GM18519 (cell line): ENCODE measurements around the gene TMEM119.
"Not testable (repeated sequence)": the region's sequence is repeated elsewhere in the genome, so short reads cannot be mapped to it uniquely, and the experiment has no call there.

Experiments
- ATAC-seq: cut with Tn5 transposase; IDR thresholded peaks from one replicate; pipeline ENCODE4 v1.9.1; 2021; ENCODE audit warnings: mild to moderate bottlenecking, moderate library complexity; ENCODE audit not compliant: unreplicated experiment, low FRiP score

TMEM119 gene

DNA sequence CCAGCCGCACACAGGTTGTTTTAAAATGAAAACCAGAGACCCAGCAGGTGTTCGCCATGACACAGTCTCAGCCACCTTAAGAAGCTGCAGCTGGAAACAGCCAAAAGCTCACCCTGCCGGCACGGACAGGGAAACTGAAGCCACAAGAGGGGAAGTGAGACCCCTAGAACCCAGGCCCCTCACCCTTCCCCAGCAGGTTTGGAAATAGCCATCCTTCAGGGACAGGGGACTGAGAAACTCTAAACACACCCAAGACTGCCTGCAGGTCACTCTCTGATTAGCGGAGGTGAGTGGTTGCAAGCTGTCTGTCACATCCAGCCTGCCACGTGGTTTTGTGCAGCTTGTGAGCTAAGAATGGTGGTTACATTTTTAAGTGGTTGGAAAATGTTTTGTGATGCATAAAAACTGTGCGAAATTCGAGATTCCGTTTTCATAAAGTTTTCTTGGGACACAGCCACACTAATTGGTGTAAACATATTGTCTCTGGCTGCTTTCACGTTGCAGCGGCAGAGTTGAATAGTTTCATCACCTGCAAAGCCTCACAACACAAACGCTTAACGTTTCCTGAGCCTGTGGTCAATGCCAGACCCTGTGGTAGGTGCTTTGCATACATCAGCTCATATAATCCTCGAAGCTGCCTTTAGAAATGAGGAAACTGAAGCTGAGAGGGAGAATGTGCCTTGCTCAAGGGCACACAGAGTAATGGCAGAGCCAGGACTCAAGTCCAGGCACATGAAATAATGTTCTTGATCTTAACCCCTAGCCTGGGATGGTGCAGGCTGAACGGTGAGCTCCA, 37.5 kb upstream of the TMEM119 start:
- peak; percentile 46 for ATAC-seq

DNA sequence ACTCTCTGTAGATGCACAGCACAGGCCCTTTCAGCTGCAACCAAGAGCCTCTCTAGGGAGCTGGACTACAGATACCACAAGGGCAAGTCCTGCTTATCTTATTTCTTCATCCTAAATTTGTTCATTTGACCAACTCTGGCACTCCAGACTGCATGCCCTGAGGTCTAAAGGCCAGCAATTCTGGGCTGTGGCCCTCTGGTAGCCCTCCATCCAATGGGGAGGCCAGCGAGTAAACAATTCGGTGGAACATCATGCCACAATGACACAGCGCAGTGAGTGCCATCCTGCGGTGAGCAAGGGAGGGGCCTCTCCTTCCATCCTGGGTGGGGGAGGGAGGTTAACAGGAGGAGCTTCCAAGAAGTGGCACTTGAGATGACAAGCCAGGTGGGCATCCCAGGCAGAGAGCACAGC, 36.5 kb upstream of the TMEM119 start:
- ATAC-seq: no peak

DNA sequence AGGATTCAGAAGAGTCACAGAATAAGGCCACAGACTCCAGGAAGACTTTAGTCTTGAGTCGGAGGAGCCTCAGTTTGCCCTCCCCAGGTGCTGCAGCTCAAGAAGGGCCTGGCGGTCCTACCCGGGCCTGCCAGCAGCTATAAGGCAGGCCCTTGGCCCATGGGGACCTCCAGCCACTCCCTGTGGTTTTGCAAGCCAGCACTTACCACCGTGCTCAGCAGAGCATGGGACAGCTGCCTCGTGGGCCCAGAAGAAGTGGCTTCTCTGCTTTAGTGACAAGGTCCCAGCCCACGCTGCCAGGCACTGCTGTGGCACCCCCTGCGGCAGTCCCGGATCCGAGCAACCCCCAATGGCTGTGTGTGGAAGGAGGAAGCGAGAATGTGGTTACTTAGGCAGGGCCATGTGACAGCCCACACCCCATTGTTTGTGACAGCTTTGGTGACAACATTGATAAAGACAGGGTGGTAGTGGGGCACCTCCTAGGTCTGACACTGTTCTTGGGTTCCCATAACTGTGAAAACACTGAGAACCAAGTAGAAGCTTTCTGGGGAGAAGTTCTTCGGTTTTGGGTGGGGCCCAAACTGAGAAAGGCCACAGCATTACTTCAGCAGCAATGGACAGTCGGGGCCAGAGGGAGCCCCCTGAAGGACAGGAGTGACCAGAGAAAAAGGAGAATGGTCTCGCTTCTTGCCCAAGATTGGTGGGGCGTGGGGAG, 35.8 kb upstream of the TMEM119 start, which contains the start of gene SELPLG:
Gene SELPLG (minus strand): TSS at position 361 of the 715 bp plus-strand sequence. CDS start 9,587 bp downstream, outside the sequence.
- ATAC-seq: peak; percentile 53

DNA sequence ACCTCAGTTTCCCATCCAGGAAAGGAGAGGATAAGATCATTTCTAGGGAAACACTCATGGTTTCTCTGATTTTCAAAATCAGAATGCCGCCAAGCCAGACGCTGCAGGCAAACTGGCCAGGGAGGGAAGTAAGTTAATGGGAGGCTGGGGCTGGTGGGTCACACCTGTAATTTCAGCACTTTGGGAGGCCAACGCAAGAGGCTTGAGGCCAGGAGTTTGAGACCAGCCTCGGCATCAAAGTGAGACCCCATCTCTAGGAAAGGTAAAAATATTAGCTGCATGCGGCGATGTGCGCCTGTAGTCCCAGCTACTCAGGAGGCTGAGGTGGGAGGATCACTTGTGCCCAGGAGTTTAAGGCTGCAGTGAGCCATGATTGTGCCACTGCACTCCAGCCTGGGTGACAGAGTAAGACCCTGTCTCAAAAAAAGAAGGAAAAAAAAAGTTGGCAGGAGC, 35.2 kb upstream of the TMEM119 start:
- ATAC-seq: no peak

DNA sequence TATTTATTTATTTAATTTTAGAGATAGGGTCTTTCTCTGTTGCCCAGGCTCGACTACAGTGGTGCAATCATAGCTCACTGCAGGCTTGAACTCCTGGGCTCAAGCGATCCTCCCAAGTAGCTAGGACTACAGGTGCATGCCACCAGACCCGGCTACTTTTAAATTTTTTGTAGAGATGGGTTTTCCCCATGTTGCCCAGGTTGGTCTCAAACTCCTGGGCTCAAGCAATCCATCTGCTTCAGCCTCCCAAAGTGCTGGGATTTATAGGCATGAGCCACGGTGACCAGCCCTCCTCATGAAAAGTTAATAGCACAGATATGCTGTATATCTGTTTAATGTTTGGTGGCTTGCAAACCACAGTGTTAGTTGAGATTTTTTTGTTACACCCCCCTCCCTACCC, 33.4 kb upstream of the TMEM119 start:
- ATAC-seq: not testable (repeated sequence)

DNA sequence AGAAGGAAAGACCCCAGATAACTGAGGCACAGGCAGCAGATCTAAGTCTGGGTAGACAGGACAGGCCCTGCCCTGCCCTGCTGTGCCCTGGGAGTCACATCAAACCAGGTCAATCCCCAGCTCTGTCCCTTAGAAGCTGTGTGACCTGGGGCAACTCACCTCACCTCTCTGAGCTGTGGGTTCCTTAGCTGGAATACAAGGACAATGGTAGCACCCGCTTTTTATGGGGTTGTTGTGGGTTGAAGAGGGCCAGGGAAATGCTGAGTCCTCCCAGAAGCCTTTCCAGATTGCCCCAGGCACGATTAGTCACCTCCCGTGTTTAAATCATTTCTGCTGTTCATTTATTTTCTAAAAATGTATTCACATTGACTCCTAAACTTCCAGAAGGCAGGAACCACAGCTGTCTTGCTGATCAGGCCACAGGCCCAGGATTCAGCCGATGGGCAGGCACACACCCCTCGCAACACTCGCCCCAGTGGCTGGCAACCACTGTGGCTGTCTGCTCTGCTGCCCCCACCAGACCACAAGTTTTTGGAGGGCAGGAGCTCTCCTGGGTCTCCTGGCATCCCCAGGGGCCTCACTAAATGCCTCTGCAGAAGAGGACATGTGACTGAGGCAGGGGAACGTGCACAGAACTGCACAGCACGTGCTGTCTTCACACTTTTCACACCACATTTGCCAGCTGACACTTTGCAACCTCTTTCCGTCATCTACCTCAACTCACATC, 32.8 kb upstream of the TMEM119 start:
- ATAC-seq: no peak

DNA sequence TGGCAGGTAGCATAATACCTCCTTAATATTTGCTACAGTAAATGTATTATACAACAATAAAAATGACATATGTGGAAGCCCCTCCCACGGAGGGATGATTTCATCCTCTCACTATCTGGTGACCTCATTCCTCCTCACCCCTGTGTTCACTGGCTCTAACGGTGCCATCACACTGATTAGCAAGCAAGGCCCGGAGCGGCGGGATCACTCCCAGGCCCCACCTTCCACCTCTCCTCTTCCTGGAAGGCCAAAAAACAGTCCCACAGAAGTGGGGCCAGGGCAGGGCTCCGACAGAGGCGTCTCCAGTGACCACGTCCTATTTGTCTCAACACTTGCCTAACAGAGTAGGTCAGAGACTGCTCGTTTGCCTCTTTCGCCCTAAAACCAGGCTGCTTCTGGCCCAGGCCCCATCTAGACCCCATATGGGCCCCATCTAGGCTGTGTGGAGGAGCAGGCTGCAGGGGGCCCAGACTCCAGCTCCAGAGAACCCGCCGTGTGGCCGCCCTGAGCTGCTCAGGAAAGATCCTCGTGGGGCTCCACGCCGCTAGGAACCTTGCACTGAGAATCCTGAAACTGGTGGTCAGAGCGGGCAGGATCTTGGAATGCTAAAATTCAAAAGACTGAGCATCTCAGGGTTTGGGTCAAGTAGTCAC, 32.1 kb upstream of the TMEM119 start:
- no peak for ATAC-seq

DNA sequence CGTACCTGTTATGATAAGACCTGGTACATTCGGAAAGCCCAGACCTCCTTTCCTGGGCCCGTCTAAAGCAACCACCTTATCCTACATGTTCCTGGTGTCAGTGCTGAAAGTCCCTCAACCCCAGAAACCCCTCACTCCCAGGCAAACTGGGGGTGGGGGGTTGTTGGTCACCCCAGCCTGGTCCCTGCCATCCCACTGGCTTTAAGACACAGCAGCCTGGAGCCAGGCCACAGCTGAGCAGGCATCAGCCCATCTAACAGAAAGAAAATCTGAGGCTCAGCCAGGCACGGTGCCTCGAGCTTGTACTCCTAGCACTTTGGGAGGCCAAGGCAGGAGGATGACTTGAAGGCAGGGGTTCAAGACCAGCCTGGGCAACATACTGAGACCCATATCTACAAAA, 31.3 kb upstream of the TMEM119 start:
- no peak for ATAC-seq

DNA sequence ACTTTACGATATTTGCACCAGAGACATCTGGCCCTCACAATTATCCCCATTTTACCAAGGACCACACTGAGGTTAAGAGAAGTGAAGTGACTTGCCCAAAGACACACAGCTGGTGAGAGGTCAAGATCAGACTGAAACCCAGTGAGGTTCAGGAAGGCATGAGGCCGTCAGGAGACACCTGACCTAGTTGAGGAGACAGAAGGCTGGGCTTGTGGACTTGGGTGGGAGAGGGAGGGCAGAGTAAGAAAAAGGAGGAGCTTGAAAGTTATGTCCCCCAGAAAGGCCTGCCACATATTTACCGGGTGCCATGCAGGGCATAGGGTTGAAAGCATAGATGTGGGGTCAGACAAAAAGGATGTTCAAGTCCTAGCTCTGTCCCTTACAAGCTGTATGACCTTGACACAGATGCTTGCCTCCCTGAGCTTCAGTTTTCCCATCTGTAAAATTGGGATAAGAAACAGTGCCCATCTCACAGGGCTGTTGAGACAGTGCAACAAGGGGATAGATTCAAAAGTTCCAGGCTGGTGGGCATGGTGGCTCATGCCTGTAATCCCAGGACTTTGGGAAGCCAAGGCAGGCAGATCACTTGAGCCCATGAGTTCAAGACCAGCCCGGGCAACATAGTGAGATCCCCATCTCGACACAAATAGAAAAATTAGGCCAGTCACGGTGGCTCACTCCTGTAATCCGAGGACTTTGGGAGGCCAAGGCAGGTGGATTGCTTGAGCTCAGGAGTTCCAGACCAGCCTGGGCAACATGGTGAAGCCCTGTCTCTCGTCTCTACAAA, 29.4 kb upstream of the TMEM119 start:
- ATAC-seq: no peak

DNA sequence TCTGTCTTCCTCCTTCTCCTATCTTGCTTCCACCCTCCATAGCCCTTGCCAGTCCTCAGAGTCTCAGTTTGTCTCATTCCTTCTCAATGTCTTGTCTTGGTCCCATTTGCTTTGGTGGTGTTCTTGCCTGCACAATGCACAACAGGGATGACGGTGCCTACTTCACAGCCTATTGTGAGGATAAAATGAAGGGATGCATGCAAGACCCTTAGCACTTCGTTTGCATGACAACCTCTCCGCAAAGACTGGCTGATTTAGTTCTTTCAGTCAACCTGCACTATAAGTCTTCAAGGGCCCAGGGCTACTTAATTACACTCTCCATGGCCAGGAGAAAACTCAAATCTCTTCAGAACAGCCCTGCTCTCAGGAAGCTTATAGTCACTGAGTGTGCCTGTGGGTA, 27.3 kb upstream of the TMEM119 start:
- no peak for ATAC-seq

DNA sequence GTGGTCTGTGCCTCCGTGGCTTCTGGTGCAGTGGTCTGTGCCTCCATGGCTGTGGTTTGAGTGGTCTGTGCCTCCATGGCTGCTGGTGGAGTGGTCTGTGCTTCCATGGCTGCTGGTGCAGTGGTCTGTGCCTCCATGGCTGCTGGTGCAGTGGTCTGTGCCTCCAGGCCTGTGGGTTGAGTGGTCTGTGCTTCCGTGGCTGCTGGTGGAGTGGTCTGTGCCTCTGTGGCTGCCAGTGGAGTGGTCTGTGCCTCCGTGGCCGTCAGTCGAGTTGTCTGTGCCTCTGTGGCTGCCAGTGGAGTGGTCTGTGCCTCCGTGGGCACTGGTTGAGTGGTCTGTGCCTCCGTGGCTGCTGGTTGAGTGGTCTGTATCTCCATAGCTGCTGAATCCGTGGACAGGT, 25.7 kb upstream of the TMEM119 start:
- no peak for ATAC-seq

DNA sequence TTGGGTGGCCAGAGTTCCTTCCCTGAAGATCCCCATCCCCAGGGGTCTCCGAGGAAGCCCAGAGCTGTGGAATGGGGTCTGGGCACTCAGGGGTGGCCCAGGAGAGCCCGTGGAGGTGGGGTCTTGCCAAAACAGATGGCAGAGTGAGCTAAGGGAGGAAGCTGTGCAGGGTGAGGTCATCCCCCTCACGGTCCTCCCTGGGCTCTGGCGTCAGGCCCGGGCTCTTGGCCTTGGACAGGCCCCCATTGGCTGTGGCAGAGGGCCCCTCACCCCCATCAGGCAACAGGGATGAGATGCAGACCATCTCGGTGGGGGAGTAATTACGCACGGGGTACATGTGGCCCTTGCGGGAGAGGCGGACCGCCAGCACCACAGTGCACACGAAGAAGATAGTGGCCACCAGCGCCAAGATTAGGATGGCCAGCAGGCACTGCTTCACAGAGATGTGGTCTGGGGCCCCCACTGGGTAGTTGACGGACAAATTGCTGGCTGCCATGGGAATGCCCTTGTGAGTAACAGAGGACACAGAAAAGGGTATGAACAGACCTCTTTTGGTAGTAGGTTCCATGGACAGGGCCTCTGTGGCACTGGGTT, 25.1 kb upstream of the TMEM119 start:
- ATAC-seq: no peak

DNA sequence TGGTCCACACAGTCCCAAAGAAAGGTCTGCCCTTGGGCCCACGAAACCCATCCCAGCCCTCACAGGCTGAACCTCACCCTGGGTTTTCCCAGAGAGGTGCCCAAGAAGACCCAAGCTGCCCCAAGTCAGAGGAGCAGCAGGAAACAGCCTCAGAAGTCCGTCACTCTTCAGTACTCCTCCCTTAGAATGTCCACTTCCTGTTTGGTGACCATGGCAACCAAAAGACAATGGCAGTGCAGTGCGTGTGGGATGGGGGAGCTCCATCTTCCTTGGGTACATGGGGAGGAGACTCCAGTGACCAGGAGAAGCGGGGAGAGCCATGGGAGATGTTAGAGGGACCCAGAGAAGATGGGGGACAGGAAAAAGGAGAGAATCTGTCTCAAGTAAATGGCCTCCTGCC, 24.5 kb upstream of the TMEM119 start:
- ATAC-seq: no peak

DNA sequence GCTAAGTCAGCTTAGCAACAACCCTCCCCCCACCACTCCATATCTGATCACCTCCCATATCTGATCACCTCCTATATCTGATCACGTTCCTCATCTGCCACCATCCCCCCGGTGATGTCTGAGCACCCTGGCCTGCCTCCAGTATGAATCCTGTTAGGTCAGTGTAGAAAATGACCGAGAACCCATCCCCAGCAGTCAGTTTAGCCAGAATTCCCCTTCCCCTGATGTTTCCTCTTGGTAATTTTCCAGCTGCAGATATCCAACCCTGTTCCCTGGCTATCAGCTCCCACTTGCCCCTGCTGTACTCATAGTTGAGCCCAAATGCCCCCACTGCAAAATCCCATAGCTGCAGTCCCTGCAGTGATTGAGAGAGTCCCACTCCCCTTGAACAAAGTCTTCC, 23.3 kb upstream of the TMEM119 start:
- ATAC-seq: no peak

DNA sequence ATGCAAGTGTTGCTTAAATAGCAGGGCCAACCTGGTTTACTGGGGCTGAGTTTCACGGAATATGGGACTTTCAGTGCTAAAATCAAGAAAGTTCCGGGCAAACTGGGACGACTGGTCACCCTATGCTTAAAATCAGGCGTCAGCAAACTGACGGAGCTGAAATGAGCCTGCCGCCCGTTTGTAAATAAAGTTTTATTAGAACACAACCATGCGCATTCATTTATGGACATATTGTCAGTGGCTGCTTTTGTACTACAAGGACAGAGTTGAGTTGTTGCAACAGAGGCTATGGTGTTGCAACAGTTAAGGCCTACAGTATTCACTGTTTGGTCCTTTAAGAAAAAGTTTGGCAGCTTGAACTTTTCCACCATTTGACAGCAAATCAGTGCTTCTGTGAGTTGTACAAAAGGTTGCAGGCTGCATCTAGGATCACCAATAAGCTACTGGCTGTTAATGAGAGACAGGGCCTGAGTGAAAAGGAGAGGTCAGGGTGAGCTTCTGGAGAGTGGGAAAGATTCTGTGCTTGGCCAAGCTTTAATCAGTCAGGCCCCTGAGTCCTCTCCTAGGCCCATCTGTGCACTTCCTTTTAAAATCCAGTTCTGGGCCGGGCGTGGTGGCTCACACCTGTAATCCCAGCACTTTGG, 22.5 kb upstream of the TMEM119 start:
- ATAC-seq: no peak

DNA sequence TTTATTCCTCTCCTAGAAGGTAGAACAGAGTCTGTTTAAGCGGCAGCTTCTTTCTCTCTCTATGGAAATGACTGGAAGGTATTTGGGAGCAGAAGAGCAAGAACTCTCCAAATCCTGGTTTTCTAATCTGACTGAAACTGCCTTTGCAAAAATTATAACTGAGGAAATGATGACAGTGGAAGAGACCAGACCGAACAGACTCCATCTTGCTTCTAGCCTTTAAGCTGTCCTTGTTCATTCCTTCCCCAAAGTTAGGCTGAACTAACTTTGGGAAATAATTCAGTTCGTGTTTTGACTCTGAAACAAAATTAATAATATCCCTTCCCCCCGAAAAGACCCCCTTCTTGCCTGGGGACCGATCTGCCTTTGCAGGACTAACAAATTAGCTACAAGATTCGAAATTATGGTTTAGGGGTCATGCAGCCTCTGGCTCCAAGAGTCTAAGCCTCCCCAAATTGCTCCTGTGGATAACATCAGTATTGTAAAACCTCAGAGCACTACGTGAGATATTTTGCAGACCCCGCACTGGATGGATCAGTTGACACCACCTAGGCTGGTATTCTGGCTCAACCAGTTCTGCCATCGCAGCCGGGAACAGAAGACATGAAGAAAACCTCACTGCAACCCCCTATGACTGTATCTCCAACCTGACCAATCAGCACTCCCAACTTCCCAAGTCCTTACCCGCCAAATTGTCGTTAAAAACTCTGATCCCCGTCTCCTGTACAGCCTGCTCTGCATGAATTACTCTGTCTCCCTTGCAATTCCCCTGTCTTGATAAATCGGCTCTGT, 21.7 kb upstream of the TMEM119 start:
- no peak for ATAC-seq

DNA sequence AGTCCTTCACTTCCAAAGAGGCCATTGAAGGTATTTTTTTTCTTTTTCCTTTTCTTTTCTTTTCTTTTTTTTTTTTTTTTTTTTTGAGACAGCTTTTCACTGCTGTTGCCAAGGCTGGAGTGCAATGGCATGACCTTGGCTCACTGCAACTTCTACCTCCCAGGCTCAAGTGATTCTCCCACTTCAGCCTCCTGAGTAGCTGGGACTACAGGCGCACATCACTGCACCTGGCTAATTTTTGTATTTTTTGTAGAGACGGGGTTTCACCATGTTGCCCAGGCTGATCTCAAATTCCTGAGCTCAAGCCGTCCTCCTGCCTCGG, 21.0 kb upstream of the TMEM119 start:
- ATAC-seq: not testable (repeated sequence)
